MM.1S (cell line): Measurements from ENCODE around the gene TTLL5.
A peak's percentile ranks its signal among the peaks of the same experiment; 100 is the strongest.

Experiments
- DNase-seq: peaks from one replicate; pipeline ENCODE4 v3.0.0-alpha.2; 2015
- H2AFZ ChIP-seq: fragments of 300-600 bp; sonication (generic); 2 replicates; pipeline ENCODE4 v1.6.0; 2016; ENCODE audit warnings: antibody characterized with exemption, low read length
- H3F3A ChIP-seq: fragments of 300-600 bp; sonication (generic); 2 replicates; pipeline ENCODE4 v1.6.1; 2016; ENCODE audit warnings: mild to moderate bottlenecking, antibody characterized with exemption, low read length, moderate library complexity, mixed read lengths; ENCODE audit not compliant: insufficient read depth
- H3K27ac ChIP-seq: fragments of 300-600 bp; sonication (generic); 2 replicates; pipeline ENCODE4 v1.5.1; 2016; ENCODE audit warnings: mild to moderate bottlenecking, low read length
- H3K27me3 ChIP-seq: fragments of 300-600 bp; sonication (generic); replicated peaks from 2 replicates; pipeline ENCODE4 v1.6.0; 2016; ENCODE audit warnings: low read length; ENCODE audit not compliant: insufficient read depth
- H3K36me3 ChIP-seq: fragments of 300-600 bp; sonication (generic); replicated peaks from 2 replicates; pipeline ENCODE4 v1.6.1; 2016; ENCODE audit warnings: mild to moderate bottlenecking, low read length, mixed read lengths; ENCODE audit not compliant: insufficient read depth
- H3K4me1 ChIP-seq: fragments of 300-600 bp; sonication (generic); 2 replicates; pipeline ENCODE4 v1.6.1; 2016; ENCODE audit warnings: low read length, mixed read lengths
- H3K4me2 ChIP-seq: fragments of 300-600 bp; sonication (generic); 2 replicates; pipeline ENCODE4 v1.6.0; 2016; ENCODE audit warnings: low read depth, low read length
- H3K4me3 ChIP-seq: fragments of 300-600 bp; sonication (generic); 2 replicates; pipeline ENCODE4 v1.5.1; 2016; ENCODE audit warnings: low read length, mixed read lengths
- H3K79me2 ChIP-seq: fragments of 300-600 bp; sonication (generic); 2 replicates; pipeline ENCODE4 v1.6.1; 2016; ENCODE audit warnings: mixed run types, low read length, mixed read lengths
- H3K9ac ChIP-seq: fragments of 300-600 bp; sonication (generic); 2 replicates; pipeline ENCODE4 v1.6.1; 2016; ENCODE audit warnings: low read length, mixed read lengths
- H3K9me2 ChIP-seq: fragments of 300-600 bp; sonication (generic); replicated peaks from 2 replicates; pipeline ENCODE4 v1.6.1; 2016; ENCODE audit warnings: mild to moderate bottlenecking, low read length, mixed read lengths; ENCODE audit not compliant: insufficient read depth
- H3K9me3 ChIP-seq: fragments of 300-600 bp; sonication (generic); replicated peaks from 2 replicates; pipeline ENCODE4 v1.6.1; 2016; ENCODE audit warnings: mild to moderate bottlenecking, low read length, mixed read lengths; ENCODE audit not compliant: insufficient read depth
- H4K20me1 ChIP-seq: fragments of 300-600 bp; sonication (generic); 2 replicates; pipeline ENCODE4 v1.6.1; 2016; ENCODE audit warnings: mild to moderate bottlenecking, low read length, moderate library complexity, mixed read lengths; ENCODE audit not compliant: insufficient read depth
- EZH2 ChIP-seq: fragments of 300-600 bp; sonication (generic); optimal IDR thresholded peaks from 2 replicates; pipeline ENCODE3; 2017; ENCODE audit warnings: low read depth, mild to moderate bottlenecking, antibody characterized with exemption, low read length, mixed read lengths
- EZH2phosphoT487 ChIP-seq: fragments of 300-600 bp; sonication (generic); IDR thresholded peaks from 2 replicates; pipeline ENCODE4 v1.6.1; 2018; ENCODE audit warnings: antibody characterized with exemption, low read length
- TF ChIP-seq, protein P1 (sequence below): fragments of 300-600 bp; sonication (generic); IDR thresholded peaks from 2 replicates; pipeline ENCODE4 v1.5.1; 2016; ENCODE audit warnings: antibody characterized with exemption, low read length, mixed read lengths

Gene TTLL5

DNA sequence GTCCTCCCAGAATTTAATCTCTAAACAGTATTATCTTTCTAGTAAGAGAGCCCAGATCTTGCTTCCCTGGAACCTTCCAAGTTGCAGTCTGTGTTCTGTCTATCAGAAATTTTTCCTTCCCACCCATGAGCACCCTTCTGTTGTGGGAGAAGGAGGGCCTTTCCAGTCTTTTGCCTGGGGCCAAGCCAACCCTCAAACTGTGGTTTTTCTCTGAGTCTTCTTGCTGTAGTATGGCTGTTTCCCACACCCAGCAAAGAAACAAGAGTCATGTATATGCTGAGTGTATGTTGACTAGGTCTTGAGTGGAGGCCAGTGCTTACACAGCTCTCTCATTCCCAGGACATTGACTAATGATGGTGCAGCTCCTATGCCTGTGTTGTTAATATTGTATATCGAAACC, 216.2 kb downstream of the TTLL5 start:
- Histone ChIP-seq H3K79me2 (no peaks in the 10 kb centered on the region), H3K27ac (no peak overlapping the region), H3K4me3 (no peak overlapping the region), H3K4me2 (no peak overlapping the region), H3K27me3 (no peaks in the 10 kb centered on the region), H3K9ac (no peak overlapping the region), H4K20me1 (no peaks in the 10 kb centered on the region), H3K9me2 (no peaks in the 10 kb centered on the region), H2AFZ (no peak overlapping the region), H3K9me3 (no peaks in the 10 kb centered on the region), H3K4me1 (peaks cover 15% of the 10 kb centered on the region), H3K36me3 (no peaks in the 10 kb centered on the region), H3F3A (no peaks in the 10 kb centered on the region)
- TF ChIP-seq EZH2phosphoT487 (no peak), EZH2 (no peak)
- TF ChIP-seq, protein P1, sequence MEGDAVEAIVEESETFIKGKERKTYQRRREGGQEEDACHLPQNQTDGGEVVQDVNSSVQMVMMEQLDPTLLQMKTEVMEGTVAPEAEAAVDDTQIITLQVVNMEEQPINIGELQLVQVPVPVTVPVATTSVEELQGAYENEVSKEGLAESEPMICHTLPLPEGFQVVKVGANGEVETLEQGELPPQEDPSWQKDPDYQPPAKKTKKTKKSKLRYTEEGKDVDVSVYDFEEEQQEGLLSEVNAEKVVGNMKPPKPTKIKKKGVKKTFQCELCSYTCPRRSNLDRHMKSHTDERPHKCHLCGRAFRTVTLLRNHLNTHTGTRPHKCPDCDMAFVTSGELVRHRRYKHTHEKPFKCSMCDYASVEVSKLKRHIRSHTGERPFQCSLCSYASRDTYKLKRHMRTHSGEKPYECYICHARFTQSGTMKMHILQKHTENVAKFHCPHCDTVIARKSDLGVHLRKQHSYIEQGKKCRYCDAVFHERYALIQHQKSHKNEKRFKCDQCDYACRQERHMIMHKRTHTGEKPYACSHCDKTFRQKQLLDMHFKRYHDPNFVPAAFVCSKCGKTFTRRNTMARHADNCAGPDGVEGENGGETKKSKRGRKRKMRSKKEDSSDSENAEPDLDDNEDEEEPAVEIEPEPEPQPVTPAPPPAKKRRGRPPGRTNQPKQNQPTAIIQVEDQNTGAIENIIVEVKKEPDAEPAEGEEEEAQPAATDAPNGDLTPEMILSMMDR: no peak
- DNase-seq: no peak

DNA sequence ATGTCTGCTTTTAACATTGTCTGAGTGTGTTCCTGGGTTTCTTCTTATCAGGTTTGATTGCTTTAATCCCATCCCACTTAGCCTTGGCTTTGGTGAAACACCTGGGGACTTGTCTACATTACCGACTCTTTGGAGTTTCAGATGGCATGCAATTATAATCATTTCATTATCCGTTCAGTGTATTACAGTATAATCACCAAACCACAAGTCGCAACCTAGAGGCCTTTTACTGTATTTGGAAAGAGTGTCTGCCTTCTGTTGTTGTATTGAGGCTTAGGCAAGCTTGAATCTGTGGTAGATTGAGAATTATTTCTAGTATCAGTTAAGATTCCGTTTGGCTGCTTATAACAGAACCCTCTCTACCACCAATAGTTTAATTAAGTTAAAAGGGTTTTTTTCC, 216.8 kb downstream of the TTLL5 start:
- no peak overlapping the region for H3K27ac ChIP-seq
- no peak overlapping the region for H2AFZ ChIP-seq
- no peak for TF ChIP-seq EZH2phosphoT487
- no peak for TF ChIP-seq EZH2
- TF ChIP-seq, protein P1: no peak
- no peaks in the 10 kb centered on the region for H3K27me3 ChIP-seq
- H3K4me2 ChIP-seq: no peak overlapping the region
- no peak for DNase-seq
- no peaks in the 10 kb centered on the region for H3K9me3 ChIP-seq
- H3K9ac ChIP-seq: no peak overlapping the region
- no peaks in the 10 kb centered on the region for H4K20me1 ChIP-seq
- H3K9me2 ChIP-seq: no peaks in the 10 kb centered on the region
- no peaks in the 10 kb centered on the region for H3F3A ChIP-seq
- peaks cover 15% of the 10 kb centered on the region for H3K4me1 ChIP-seq
- H3K4me3 ChIP-seq: no peak overlapping the region
- H3K36me3 ChIP-seq: no peaks in the 10 kb centered on the region
- no peaks in the 10 kb centered on the region for H3K79me2 ChIP-seq

DNA sequence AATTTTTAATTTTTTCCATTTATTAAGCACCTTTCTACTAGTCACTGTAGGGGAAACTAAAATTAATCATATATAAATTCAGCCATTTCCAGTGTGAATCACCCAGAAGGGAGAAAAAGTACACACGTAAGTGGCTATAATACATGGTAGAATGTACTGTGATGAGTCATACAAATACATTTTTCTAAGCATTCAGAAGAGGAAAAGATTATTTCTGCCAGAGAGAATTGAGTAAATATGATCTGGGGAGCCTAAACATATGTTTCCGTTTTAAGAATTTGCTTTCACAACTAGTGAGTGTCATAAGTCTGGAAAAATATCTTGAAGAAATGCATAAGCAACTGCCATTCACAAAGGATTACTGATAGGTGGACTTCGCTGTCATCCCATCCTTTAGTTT, 218.0 kb downstream of the TTLL5 start:
- DNase-seq: peak; percentile 11
- H3K27ac ChIP-seq: no peak overlapping the region
- no peaks in the 10 kb centered on the region for H3K79me2 ChIP-seq
- H3K36me3 ChIP-seq: no peaks in the 10 kb centered on the region
- H3K4me1 ChIP-seq: peaks cover 15% of the 10 kb centered on the region
- H3K9me2 ChIP-seq: no peaks in the 10 kb centered on the region
- no peaks in the 10 kb centered on the region for H3F3A ChIP-seq
- H3K4me2 ChIP-seq: no peak overlapping the region
- H4K20me1 ChIP-seq: no peaks in the 10 kb centered on the region
- TF ChIP-seq, protein P1: no peak
- TF ChIP-seq EZH2 (no peak), EZH2phosphoT487 (no peak)
- H3K9me3 ChIP-seq: no peaks in the 10 kb centered on the region
- no peak overlapping the region for H2AFZ ChIP-seq
- no peak overlapping the region for H3K4me3 ChIP-seq
- no peaks in the 10 kb centered on the region for H3K27me3 ChIP-seq
- no peak overlapping the region for H3K9ac ChIP-seq
